PC-9 (cell line): ENCODE results near the gene HPSE. TPM values are rescaled to one million over a fixed set of nuclear protein-coding genes. Genes with fewer than 3 reads are reported as not detected.

ENCODE experiments used
- BruUV-seq: library from RNA; stranded (reverse); fragments of 400-500 nt; replicated peaks from 2 replicates; lab custom pipeline; 2021; lab: Mats Ljungman, UMichigan
- CTCF ChIA-PET: fragments of 300-600 bp; sonication (Branson Sonifier 250); formaldehyde crosslinking; loops from one replicate; lab custom pipeline; 2022; ENCODE audit warnings: antibody characterized with exemption; lab: Charles Lee
- POLR2A ChIA-PET: fragments of 300-600 bp; sonication (Branson Sonifier 250); formaldehyde crosslinking; loops from one replicate; lab custom pipeline; 2022; ENCODE audit warnings: antibody characterized with exemption; ENCODE audit not compliant: unreplicated experiment; lab: Charles Lee
- DNase-seq, 2 experiments: peaks; one replicate each; pipeline versions ENCODE4 v3.0.0 to v3.0.0-alpha.2; 2015 to 2022; ENCODE audit warnings: mixed read lengths in 1 of 2
- H2AFZ ChIP-seq: fragments of 200-600 bp; sonication (generic); 2 replicates; pipeline ENCODE4 v1.8.1; 2017; ENCODE audit warnings: antibody characterized with exemption
- H3F3A ChIP-seq: fragments of 200-600 bp; sonication (generic); 2 replicates; pipeline ENCODE4 v1.8.1; 2017; ENCODE audit warnings: antibody characterized with exemption, mild to moderate bottlenecking, low read depth; ENCODE audit not compliant: insufficient read depth
- H3K27ac ChIP-seq: fragments of 200-600 bp; sonication (generic); 2 replicates; pipeline ENCODE4 v1.6.1; 2016; ENCODE audit warnings: mixed run types
- H3K27me3 ChIP-seq: fragments of 200-600 bp; sonication (generic); 2 replicates; pipeline ENCODE4 v1.6.1; 2016; ENCODE audit warnings: low read depth, mixed run types; ENCODE audit not compliant: insufficient read depth
- H3K36me3 ChIP-seq: fragments of 200-600 bp; sonication (generic); 2 replicates; pipeline ENCODE4 v1.6.1; 2016; ENCODE audit warnings: low read depth, mixed run types
- H3K4me1 ChIP-seq: fragments of 200-600 bp; sonication (generic); replicated peaks from 2 replicates; pipeline ENCODE4 v1.6.1; 2016; ENCODE audit warnings: mixed run types; ENCODE audit not compliant: insufficient read depth
- H3K4me2 ChIP-seq: fragments of 200-600 bp; sonication (generic); 2 replicates; pipeline ENCODE4 v1.6.1; 2017; ENCODE audit warnings: mixed run types
- H3K4me3 ChIP-seq: fragments of 200-600 bp; sonication (generic); 2 replicates; pipeline ENCODE4 v1.6.1; 2016; ENCODE audit warnings: mixed run types
- H3K79me2 ChIP-seq: fragments of 200-600 bp; sonication (generic); 2 replicates; pipeline ENCODE4 v1.6.1; 2017; ENCODE audit warnings: low read depth, mixed run types
- H3K9me2 ChIP-seq: fragments of 200-600 bp; sonication (generic); 2 replicates; pipeline ENCODE4 v1.8.1; 2017; ENCODE audit warnings: mild to moderate bottlenecking; ENCODE audit not compliant: insufficient read depth
- H3K9me3 ChIP-seq: fragments of 200-600 bp; sonication (generic); 2 replicates; pipeline ENCODE4 v1.8.1; 2016; ENCODE audit warnings: low read depth; ENCODE audit not compliant: insufficient read depth
- H4K20me1 ChIP-seq: fragments of 200-600 bp; sonication (generic); 2 replicates; pipeline ENCODE4 v1.8.1; 2017; ENCODE audit not compliant: insufficient read depth
- EZH2 ChIP-seq: fragments of 200-600 bp; sonication (generic); IDR thresholded peaks from 2 replicates; pipeline ENCODE4 v1.8.0; 2017; ENCODE audit warnings: antibody characterized with exemption, low read depth
- intact Hi-C: fragments of 100-400 bp; cut with micrococcal nuclease; formaldehyde crosslinking; loops from one replicate; pipeline ENCODE4 v1.10.0; 2022; ENCODE audit not compliant: unreplicated experiment
- total RNA-seq: library from RNA; stranded (reverse); gene quantifications from 2 replicates; pipeline ENCODE4 v1.2.3, GENCODE V29; 2021
- TF ChIP-seq, protein P1 (sequence below): fragments of 200-600 bp; sonication (generic); conservative IDR thresholded peaks from 2 replicates; pipeline ENCODE4 v1.6.1; 2017; ENCODE audit warnings: mixed run types, antibody characterized with exemption, mild to moderate bottlenecking, moderate library complexity

The HPSE gene
- total RNA-seq, 1 experiment from 2014 or later = 4.4 TPM

DNA sequence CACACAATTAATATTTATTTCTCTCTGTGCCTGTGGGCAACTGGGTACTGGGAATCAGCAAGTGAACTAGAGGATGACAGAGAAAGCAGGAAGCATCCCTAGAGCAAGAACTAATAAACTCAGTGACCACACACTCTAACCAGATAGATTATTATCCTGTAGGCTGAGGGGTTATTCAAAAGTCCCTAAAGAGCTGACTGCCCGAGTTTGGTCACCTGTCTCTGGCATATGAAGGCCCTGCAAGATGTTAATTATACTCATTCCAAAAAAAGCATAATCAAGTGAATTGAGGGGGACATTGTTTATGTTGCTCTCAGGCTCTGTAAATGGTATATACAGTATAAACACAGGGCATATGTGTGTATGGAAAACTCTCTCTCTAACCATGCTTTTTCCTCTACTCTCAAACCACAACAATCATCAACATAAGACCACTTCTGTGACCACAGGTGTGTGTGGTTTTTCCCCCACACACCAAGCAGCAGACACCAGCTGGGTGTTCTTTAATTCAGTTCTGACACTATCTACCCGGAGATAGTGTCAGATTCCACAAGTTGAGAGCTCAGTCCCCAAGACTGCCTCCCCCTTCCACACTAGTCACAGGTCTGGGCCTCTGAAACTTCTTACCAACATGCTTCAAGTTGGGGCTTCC is 6.2 kb upstream of the HPSE start:
- Histone ChIP-seq H3K27ac (no peak overlapping the region), H3F3A (no peaks in the 10 kb centered on the region), H4K20me1 (no peaks in the 10 kb centered on the region), H3K9me2 (no peaks in the 10 kb centered on the region), H3K4me1 (no peaks in the 10 kb centered on the region), H2AFZ (no peak overlapping the region), H3K4me2 (no peak overlapping the region), H3K9me3 (no peaks in the 10 kb centered on the region), H3K4me3 (no peak overlapping the region), H3K27me3 (no peaks in the 10 kb centered on the region), H3K36me3 (no peaks in the 10 kb centered on the region), H3K79me2 (no peaks in the 10 kb centered on the region)
- DNase-seq = no peak
- no TSS peak for BruUV-seq
- POLR2A ChIA-PET = interaction anchor here (0.6 kb wide), 1 partner anchor 137 kb away, joined by 4 read pairs; no protein-coding TSS in a partner anchor
- CTCF ChIA-PET = no interaction called here
- intact Hi-C loops = no loop called here
- TF ChIP-seq, protein P1, sequence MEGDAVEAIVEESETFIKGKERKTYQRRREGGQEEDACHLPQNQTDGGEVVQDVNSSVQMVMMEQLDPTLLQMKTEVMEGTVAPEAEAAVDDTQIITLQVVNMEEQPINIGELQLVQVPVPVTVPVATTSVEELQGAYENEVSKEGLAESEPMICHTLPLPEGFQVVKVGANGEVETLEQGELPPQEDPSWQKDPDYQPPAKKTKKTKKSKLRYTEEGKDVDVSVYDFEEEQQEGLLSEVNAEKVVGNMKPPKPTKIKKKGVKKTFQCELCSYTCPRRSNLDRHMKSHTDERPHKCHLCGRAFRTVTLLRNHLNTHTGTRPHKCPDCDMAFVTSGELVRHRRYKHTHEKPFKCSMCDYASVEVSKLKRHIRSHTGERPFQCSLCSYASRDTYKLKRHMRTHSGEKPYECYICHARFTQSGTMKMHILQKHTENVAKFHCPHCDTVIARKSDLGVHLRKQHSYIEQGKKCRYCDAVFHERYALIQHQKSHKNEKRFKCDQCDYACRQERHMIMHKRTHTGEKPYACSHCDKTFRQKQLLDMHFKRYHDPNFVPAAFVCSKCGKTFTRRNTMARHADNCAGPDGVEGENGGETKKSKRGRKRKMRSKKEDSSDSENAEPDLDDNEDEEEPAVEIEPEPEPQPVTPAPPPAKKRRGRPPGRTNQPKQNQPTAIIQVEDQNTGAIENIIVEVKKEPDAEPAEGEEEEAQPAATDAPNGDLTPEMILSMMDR = no peak
- TF ChIP-seq EZH2 = no peak

DNA sequence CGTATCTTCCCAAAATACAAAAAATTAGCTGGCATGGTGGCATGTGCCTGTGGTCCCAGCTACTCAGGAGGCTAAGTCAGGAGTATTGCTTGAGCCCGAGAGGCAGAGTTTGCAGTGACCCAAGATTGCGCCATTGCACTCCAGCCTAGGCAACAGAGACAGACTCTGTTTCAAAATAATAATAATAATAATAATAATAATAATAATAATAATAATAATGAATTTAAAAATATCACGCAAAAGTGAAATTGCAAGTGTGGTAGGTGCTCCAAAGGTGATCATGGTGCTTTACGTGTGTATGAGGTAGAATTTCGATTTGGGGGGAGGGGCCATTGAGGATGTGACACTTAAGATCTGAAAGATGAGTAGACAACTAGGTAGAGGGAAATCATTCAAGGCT is 4.9 kb upstream of the HPSE start:
- peaks cover 5% of the 10 kb centered on the region; the same call in 1 of the 2 replicates for H3F3A ChIP-seq
- TF ChIP-seq, protein P1 = no peak
- TF ChIP-seq EZH2 = no peak
- H4K20me1 ChIP-seq = no peaks in the 10 kb centered on the region
- no peak overlapping the region for H3K4me3 ChIP-seq
- no peak overlapping the region for H3K27ac ChIP-seq
- H3K79me2 ChIP-seq = no peaks in the 10 kb centered on the region
- POLR2A ChIA-PET = no interaction called here
- H2AFZ ChIP-seq = no peak overlapping the region
- H3K9me2 ChIP-seq = no peaks in the 10 kb centered on the region
- H3K27me3 ChIP-seq = no peaks in the 10 kb centered on the region
- CTCF ChIA-PET = no interaction called here
- no peaks in the 10 kb centered on the region; the same call in 1 of the 2 replicates for H3K4me1 ChIP-seq
- no peaks in the 10 kb centered on the region for H3K36me3 ChIP-seq
- no peak overlapping the region for H3K4me2 ChIP-seq
- H3K9me3 ChIP-seq = no peaks in the 10 kb centered on the region
- intact Hi-C loops = no loop called here
- DNase-seq = no peak
- BruUV-seq = no TSS peak

DNA sequence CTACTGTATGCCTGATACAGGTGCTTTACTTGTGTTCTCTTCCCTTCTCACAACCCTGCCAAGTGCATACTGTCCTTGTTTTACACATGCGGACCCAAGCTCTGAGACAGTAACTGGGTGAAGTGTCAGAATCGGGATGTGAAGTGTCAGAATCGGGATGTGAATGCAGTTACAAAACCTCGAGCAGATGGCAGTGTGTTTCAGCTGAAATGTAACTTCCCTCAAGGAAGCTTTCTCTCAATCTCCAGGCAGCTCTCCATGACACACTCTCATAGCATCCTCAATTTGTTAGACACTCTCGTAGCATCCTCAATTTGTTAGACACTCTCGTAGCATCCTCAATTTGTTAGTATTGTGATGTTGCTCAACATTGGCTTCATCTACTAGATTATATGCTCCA is 1.1 kb upstream of the HPSE start:
- no peak overlapping the region for H3K27ac ChIP-seq
- BruUV-seq = no TSS peak
- H2AFZ ChIP-seq = peak overlapping the region; percentile 82
- no peaks in the 10 kb centered on the region for H3K9me3 ChIP-seq
- H3K36me3 ChIP-seq = no peaks in the 10 kb centered on the region
- CTCF ChIA-PET = interaction anchor here (0.6 kb wide), 1 partner anchor 52 kb away, joined by 5 read pairs; no protein-coding TSS in a partner anchor
- POLR2A ChIA-PET = no interaction called here
- intact Hi-C loops = loop anchor here (2.0 kb wide), 1 partner anchor 119 kb away; the partner anchor contains the start of gene HELQ
- H3K4me2 ChIP-seq = peak overlapping the region; percentile 83
- TF ChIP-seq, protein P1 = no peak
- TF ChIP-seq EZH2 = no peak
- peak overlapping the region; percentile 68; the same call in 1 of the 2 replicates for H3K4me3 ChIP-seq
- H3K9me2 ChIP-seq = no peaks in the 10 kb centered on the region
- no peak for DNase-seq
- no peaks in the 10 kb centered on the region; the same call in 1 of the 2 replicates for H3K4me1 ChIP-seq
- peaks cover 5% of the 10 kb centered on the region; the same call in 1 of the 2 replicates for H3F3A ChIP-seq
- H3K79me2 ChIP-seq = no peaks in the 10 kb centered on the region
- H4K20me1 ChIP-seq = no peaks in the 10 kb centered on the region
- H3K27me3 ChIP-seq = no peaks in the 10 kb centered on the region
